ENCODE results near the gene TSPYL4.

Gene TSPYL4

DNA sequence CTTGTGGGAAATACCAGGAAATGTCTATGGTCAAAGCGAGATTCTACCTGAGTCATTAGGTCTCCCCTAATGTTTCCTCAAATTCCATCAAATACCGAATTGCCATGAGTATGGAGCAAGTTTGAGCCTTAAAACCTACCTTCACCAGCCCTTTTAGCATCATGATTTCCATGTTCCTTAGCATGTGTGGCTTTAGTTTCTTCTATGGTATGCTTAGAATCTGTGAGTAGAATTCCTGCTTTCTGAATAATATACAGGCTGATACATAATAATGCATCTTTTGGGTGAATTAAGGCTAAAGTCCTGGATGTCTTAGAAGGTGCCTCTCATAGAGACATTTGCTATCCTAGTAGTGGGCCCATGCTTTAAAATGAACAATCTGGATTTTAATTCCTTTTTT is 32.0 kb downstream of the TSPYL4 start:
- no peak for DNase-seq

DNA sequence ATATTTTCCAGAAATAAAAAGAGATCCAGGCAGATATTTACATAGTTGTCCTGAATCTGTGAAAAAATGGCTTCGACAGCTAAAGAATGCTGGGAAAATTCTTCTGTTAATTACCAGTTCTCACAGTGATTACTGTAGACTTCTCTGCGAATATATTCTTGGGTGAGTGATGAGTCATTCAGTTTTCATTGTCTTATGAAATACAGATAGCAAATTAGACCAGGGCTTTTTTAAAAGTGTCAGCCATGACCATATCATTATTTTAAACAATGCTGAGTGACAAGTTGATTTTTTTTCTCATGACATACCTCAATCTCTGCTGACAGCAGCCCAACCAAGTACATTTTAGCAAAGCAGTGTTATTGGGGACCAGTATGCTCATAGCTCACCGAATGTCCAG is 32.8 kb downstream of the TSPYL4 start:
- no peak for DNase-seq

DNA sequence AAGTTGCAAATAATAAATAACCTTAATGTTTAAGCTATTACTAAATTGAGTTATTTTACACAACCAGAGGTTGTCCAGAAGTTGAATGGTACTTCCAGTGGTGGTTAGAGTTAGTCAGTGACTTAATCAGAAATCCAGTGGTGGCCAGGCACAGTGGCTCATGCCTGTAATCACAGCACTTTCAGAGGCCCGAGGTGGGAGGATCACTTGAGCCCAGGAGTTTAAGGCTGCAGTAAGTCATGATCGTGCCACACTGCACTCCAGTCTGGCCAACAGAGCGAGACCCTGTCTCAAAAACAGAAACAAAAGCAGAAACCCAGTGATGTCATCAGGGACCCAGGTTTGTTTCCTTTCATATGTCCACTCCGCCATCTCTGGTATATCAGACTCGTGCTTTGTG is 35.0 kb downstream of the TSPYL4 start:
- no peak for DNase-seq

GRCh38 chr6:116218172-116218633 is 35.7 kb downstream of the TSPYL4 start:
- DNase-seq, result peak; percentile 8

DNA sequence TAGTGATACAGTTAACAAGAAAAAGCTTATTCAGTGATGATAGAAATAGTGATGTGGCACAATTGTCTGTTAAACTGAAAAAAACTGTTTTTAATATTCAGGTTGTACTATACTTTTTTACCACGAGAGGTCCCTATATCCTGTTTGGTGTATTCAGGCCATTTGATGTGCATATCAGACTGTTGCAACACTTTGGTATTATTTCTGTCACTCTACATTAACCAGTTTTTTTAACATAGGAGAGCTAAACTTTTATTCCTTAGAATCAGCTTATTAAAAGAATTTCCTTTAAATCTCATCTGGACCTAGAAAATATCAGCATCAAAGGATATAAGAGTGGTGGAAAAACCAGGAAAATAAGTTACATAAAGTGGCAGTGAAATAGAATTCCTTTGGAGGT is 36.8 kb downstream of the TSPYL4 start:
- peak; percentile 49 for DNase-seq

- DNase-seq, result no peak
These were observed 38.5 kb downstream of the TSPYL4 start for GRCh38 chr6:116215414-116215813.

DNA sequence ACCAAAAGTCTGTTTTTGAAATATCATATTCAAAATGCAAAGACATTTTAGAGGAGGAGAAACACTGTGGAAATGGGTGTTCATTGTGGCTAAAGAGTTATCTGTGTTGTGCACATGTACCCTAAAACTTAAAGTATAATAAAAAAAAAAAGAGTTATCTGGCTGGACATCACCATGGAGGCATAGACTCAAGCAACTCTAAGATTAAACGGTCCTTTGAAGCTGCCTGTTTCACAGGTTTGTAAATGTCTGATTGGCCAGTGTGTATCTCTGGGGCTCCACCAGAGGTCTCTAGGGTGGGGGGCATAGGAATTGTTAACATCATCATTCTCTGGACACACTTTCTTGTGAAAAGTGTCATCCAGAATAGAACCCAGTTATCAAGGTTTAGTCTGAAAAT is 39.2 kb downstream of the TSPYL4 start:
- no peak for DNase-seq

GRCh38 chr6:116210750-116211425 is 43.0 kb downstream of the TSPYL4 start:
- no peak for DNase-seq

DNA sequence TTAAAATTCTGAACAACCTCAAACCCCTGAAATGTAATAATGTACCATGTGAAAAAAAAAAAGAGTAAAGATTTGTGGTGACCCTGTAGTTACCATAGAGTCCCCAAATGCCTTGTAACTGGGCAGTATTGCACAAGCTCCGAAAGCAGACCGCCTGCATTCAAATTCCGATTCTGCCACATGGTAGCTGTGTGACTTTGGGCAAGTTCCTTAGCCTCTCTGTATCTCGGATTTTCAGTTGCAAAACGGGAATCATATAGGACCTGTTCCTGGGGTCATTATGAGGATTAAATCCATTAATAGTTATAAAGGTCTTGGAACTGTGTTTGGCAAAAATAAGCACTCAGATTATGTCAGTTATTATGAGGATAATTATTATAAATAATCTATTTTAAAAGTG is 43.6 kb downstream of the TSPYL4 start:
- DNase-seq, result no peak

- no peak for DNase-seq
These were observed 45.7 kb downstream of the TSPYL4 start for GRCh38 chr6:116208056-116208785.

DNA sequence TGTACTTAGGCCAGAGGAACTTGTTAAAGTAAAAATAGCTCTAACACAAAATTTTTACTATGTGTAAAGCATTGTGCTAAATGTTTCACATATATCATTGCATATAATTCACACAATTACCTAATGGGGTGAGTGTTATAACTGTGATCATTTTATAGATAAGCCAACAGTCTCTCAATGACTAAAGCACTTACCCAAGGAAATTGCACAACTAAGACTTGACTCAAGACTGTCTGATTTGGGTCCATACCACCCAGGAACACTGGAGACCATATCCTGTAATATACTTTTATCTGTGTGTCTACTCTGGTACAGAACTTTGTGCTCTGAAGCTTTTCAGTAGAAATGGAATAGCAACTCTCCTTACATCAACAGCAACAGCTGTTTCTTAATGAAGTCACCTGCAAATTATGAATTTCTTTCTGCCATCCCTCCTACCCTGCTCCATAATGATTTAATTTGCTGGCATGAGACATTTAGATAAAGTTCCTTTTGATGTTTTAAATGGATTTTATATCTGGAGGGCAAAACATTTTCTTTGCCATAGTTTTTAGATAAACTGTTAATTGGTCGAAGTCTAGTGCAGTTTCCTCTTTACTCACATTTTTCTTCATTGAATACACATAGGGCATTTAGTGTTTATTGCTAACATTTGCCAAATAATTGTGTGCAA is 47.5 kb downstream of the TSPYL4 start:
- DNase-seq, result no peak

DNA sequence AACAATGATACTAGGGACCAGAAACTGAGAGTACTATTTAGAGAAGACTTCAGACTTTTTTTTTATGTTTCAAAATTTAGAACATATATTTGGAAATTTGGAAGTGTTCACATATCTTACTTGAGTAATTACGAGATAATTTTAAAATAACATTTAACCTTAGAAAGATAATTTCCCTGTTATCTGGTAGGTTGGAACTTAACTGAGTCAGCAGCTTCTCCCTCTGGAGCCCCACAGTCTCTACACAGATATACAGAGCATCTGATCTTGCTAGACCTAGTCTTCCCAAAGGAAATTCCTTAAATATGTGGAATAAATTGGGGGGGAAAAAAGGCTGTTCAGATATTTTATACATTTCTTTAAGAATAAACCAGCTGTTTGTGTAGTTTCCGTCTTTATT is 48.6 kb downstream of the TSPYL4 start:
- DNase-seq, result no peak

DNA sequence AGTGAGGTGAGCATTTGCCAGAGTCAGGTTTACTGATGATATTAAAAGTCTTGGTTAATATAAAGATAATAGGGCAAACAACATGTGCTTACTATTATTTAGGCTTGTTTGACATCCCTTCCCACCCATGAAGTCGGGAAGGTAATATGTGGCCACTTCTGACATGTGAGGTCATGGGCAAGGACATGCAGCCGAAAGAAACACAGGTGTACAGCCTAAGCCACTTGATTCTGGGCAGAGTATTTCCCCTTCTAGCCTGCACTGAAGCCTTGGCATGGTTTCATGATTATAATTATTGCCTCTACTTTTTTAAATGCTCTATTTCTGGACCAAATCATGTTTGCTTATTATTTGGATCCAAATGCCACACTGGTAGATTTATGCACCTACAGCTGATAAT is 52.3 kb downstream of the TSPYL4 start:
- no peak for DNase-seq

GRCh38 chr6:116200619-116201249 is 53.1 kb downstream of the TSPYL4 start:
- DNase-seq, result no peak

All from NCI-H1694 treated with DMSO at 0.1 percent for 48 hours (cell line).